Left renal pelvis (tissue), 4 donors: ENCODE results near the gene CFAP57. TPM values are rescaled to one million over a fixed set of nuclear protein-coding genes. Genes with fewer than 3 reads are reported as not detected.
"Not testable (repeated sequence)": the region's sequence is repeated elsewhere in the genome, so short reads cannot be mapped to it uniquely, and the experiment has no call there.

Source experiments
- DNase-seq, 4 donors: peaks; one replicate each; pipeline ENCODE4 v3.0.0-alpha.2; 2013; ENCODE audit warnings: low read depth in 4 of 4, low spot score in 3 of 4
- polyA plus RNA-seq, 4 donors: library from polyadenylated mRNA; unstranded; fragments of 120-200 nt; gene quantifications; one replicate each; pipeline ENCODE4 v1.2.1, GENCODE V29; 2013; ENCODE audit not compliant: insufficient read length in 4 of 4

Gene CFAP57
- polyA plus RNA-seq, 4 donors = 0.29 to 4.1 (median 3.9) TPM

DNA sequence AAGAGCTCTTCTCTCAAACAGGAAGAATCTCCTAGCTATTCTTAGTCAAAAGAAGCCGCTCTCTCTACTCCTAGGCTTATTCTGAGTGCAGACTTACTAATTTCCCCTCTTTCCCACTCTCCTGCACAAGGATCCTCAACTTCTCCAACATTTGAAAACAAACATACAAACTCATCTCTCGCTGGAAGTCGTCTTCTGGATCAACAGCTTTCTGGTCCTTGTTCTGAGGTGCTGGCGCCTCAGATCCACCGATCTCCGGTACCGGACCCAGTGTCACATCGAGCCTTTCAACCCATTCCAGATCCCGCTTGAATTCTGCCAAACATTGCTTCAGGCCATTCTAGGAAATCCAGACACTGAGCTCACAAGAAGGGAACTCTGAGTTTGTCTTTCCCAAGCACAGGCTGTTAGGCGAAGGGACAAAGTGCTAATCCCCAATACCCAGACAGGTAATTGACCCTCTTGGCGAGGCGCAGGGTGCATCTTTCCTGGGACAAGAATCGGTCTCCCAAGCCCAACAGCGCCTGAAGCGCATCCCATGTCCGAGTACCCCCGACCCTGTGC lies 736 bp upstream of the CFAP57 start:
- no peak for DNase-seq

DNA sequence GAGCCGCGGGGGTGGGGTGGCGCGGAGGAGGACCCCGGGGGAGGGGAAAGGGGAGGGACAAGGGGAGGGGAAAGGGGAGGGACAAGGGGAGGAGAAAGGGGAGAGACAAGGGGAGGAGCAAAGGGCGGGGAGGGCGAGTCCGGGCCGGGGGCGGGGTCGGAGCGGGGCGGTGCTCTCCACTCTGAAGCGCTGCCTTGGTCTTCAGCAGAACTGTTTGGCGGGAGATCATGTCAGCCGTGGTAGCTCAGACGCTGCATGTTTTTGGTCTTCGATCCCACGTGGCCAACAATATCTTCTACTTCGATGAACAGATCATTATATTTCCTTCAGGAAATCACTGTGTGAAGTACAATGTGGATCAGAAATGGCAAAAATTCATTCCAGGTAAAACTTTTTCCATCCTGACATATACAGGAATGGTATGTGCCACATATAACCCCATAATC lies 420 bp downstream of the CFAP57 start:
- peak in 3 of 4 donors; percentile 67 to 80 (median 74) for DNase-seq

DNA sequence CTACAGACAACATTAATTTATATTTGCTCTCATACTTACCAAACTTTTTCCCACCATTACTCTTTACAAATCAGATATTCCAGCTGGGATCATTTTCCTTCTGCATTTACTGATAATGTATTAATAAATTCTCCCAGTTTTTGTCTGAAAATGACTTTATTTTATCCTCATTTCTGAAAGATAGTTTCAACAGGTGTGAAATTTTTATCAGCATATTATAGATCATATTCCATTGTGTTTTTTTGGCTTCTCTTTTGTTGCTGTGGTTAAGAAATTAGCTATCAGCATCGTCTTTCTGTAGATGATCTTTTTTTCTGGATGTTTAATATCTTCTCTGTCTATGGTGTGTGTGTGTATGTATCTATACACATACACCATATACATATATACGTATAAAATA lies 2.7 kb downstream of the CFAP57 start:
- DNase-seq = no peak

DNA sequence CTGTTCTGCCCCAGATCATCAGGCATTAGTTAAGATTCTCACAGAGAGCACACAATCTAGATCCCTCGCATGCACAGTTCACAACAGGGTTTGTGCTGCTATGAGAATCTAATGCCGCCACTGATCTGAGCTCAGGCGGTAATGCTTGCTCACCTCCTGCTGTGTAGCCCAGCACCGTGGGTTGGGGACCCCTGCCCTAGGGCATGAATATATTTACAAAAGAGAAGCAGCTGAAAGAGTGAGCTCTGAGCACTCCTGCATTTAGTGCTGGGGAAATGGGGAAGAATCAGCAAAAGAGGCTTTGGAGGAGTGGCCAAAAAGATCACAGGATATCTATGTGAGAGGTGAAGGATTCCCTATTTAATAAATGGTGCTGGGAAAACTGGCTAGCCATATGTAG lies 5.6 kb downstream of the CFAP57 start:
- no peak for DNase-seq

DNA sequence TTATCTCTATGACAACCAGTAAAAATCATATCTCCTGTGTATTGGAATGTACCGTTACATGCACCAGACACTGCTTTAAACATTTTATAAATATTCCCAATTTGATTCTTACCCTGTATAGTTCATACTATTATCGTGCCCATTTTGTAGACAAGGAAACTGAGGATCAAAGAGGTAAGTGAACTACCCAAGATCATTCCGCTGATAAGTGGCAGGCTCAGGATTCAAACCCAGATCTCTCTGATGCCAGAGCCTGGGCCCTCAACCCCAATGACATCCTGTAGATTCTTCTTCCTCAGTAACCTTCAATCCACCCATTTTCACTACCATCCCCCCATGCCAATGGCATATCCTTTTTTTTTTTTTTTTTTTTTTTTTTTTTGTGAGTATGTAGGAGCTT lies 12.3 kb downstream of the CFAP57 start:
- DNase-seq = no peak

DNA sequence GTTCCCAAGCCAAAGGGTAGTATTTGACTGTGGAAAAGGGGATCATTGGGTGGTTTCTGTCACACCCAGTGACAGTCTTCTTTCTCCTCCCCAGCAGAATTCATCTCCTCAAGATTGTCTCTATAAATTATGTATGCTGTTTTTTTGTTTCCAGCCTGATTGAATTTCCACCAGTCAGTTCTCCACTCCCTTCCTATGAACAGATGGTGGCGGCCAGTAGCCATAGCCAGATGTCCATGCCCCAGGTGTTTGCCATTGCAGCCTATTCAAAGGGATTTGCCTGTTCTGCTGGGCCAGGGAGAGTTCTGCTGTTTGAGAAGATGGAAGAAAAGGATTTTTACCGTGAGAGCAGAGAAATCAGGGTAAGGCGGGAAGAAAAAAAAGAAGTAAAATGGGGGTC lies 12.9 kb downstream of the CFAP57 start:
- DNase-seq = no peak

DNA sequence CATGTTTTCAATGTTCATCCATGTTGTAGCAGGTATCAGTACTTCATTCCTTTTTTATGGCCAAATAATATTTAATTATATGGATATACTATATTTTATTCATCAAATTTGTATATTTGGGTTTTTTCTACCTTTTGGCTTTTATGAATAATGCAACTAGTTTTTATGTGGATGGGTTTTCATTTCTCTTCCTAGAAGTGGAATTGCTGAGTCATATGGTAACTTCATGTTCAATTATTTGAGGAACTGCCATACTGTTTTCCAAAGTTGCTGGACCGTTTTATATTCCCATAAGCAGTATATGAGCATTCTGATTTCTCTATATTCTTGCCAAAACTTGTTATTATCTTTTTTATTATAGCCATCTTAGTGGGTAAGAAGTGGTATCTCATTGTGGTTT lies 16.0 kb downstream of the CFAP57 start:
- no peak for DNase-seq

DNA sequence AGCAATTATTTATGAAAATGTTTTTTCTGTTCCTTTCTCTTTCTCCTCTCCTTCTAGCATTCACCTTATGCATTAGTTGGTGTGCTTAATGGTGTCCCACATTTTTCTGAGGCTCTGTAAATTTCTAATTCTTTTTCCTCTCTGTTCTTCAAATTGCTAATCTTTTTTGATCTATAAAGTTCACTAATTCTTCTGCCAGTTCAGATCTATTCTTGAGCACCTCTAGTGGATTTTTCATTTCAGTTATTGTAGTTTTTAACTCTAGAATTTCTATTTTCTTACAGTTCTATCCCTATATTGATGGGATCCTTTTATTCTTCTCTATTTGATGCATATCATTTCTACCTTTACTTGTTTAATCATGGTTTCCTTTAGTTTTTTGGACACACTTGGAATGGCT lies 22.4 kb downstream of the CFAP57 start:
- DNase-seq = no peak

DNA sequence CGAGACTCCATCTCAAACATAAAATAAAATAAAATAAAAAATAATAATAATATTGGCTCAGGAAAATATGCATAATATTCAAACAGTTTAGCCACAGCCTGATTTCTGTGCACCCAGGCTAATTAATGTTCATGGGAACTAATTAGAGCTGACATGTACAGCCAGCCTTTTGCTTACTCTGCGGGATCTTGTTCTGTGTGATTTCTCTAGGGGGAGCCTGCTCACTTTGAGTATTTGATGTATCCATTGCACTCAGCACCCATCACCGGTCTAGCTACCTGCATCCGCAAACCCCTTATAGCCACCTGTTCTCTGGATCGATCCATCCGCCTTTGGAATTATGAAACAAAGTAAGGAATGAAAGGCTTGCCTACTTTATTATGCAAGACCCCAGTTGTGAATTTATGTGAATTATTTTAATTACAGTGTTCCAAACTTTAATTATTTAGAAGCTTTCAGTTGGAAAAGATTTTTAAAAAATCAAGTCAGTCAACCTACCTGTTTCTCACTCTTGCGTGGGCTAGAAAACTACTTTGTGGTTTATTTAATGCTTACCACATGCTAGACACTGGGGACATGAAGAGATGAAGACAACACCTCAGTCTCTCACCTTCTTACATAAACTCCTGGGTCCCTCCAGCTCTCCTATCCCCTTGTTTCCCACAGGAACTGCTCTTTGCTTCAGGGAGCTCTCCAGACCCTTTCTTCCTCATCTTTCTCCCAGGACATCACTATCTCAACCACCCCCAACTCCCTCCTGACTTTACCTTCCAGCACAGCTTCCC lies 25.4 kb downstream of the CFAP57 start:
- no peak for DNase-seq

DNA sequence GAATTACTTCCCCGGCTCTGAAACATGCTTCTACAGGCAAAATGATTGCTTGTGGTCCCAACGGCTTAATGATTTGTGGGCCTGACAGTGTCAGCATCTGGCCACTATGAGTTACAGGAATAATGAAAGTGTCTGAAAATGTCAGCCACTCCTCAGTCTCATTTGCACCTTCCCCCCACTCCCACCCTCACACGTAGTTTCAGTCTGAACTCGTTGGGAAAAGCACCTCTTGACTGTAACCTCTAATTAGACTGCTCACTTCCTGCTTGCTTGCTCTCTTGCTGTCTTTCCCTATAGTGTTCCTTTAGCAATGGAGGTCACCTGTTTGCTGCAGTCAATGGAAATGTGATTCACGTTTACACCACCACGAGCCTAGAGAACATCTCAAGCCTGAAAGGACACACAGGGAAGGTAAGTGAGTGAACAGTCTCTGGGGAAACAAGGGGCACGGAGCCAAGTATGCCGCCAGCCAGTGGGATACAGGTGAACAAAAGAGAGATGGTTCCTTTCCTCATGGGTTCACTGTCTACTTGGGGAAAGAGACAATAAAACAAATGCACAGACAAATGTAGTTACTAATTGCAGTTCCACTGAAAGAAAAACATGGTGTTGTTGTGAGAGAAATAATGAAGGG lies 27.1 kb downstream of the CFAP57 start:
- no peak for DNase-seq

DNA sequence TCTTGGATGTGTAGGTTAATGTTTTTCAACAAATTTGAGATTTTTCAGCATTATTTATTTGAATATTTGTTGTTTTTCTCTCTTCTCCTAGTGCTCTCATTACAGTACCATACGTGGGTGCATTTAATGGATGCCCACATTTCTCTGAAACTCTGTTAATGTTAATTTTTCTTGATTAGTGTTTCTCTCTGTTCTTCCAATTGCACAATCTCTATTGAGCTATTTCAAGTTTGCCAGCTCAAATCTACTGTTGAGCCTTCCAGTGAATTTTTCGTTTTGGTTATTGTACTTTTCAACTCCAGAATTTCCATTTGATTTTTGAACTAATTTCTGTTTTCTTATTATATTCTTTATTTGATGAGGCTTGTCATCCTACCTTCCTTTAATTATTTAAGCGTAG lies 31.7 kb downstream of the CFAP57 start:
- DNase-seq = no peak

DNA sequence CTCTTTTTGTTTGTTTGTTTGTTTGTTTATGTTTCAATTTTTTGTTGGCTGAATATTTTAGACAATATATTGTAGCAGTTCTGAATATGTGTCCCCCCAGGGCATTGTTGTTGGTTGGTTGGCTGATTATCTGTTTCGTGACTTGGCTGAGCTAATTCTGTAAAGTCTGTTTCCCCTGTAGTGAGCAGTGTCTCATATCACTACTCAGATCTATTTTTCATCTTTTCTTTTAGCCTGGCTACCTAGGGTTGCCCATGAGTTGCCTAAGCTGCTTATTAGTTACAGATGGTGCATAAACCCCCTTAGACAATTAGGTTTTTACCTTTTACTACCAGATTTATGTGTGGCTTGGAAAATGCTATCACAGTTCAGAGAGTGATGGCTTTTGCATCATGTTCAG lies 32.3 kb downstream of the CFAP57 start:
- no peak for DNase-seq

DNA sequence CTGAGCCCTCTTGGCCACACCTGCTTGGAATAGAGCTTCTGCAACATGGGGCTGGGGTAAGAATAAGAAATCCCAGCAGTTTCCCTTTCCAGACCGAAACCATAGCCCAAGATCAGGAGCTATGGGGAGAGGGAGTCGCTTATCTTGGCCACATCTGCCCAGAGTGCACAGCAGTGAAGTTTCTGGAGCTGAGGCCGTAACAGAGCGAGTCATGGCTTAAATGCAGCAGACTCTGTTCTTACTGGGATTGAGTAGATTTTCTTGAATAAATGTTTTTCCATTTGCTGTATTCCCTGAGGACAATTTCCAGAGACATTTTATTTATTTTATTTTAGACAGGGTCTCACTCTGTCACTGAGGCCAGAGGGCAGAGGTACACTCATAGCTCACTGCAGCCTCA lies 33.5 kb downstream of the CFAP57 start:
- no peak for DNase-seq

DNA sequence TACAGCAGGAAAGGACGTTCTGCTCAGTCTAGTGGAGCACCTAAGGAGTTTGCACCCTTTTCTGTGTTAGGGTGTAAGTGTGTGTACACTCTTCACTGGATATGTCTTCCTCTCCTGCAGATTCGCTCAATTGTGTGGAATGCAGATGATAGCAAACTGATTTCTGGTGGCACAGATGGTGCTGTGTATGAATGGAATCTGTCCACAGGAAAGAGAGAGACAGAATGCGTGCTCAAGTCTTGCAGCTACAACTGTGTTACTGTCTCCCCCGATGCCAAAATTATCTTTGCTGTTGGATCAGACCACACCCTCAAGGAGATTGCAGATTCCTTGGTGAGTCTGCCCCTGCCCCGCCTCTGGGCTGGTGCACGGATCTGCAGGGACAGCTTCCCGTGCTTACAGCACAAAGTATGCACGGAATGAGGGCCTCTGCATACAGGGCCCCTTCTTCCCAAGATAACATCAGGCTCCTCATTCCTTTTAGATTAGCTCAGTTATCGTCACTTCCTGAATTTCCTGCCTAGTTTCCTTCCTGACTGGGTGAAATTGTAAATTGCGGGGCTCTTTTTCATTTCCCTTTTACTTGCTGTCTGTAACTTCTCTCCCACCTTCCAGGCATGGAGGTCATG lies 34.6 kb downstream of the CFAP57 start:
- peak in 3 of 4 donors; percentile 26 to 35 (median 26) for DNase-seq

DNA sequence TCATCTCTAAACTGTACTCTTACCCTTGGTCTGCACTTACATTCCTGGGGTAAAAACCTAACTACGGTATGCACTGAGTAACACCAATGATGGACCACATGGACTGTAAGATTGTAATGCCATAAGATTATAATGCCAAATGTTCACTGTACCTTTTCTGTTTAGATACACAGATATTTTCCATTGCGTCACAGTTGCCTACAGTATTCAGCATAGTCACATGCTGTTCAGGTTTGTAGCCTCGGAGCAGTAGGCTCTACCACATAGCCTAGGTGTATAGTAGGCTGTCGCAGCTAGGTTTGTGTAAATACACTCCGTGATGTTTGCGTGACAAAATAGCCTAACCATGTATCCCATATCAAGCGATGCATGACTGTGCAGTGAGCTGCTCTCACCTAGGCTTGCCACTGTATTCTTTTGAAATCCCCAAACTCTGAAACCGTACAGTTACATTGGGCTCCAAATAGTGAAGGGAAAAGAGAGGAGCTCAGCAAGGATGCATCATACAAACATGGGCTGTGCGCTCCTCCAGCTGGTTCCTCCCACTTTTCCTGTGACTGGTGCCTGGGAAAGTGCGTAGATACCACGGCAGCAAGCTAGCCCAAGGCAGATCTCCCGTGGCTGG lies 35.2 kb downstream of the CFAP57 start:
- peak in 1 of 4 donors; percentile 5 for DNase-seq

DNA sequence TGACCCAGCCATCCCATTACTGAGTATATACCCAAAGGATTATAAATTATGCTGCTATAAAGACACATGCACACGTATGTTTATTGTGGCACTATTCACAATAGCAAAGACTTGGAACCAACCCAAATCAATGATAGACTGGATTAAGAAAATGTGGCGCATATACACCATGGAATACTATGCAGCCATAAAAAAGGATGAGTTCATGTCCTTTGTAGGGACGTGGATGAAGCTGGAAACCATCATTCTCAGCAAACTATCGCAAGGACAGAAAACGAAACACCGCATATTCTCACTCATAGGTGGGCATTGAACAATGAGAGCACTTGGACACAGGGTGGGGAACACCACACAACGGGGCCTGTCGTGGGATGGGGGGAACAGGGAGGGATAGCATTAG lies 36.1 kb downstream of the CFAP57 start:
- not testable (repeated sequence) for DNase-seq

DNA sequence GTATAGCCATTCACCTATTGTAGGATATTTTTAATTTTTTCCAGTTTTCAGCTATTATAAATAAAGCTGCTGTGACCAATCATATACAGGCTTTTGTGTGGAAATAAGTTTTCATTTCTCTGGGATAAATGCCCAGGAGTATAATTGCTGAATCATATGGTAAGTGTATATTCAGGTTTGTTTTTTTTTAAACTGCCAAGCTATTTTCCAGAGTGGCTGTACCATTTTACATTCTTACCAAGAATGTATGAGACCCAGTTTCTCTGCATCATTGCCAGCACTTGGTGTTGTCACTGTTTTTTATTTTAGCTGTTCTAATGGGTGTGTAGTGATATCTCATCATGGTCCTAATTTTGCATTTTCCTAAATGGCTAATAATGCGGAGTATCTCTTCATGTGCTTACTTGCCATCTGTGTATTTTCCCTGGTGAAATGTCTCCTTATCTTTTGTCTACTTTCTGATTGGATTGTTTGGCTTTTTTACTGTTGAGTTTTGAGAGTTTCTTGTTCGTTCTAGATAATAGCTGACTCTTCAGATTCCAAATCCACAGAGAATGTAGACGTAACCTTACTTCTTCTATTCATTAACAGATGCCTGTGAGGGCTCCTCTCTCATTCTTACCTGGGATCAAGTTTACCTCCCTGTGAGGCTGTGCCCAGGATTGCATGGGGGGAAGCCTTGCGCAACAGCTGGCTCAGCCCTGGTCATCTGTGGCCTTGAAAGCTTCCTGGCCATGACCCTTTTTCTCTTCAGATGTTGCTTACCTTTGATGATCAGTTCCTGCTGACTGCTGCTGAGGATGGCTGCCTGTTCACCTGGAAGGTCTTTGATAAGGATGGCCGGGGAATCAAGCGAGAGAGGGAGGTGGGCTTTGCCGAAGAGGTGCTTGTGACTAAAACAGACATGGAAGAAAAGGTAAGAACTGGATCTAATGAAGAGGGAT lies 42.6 kb downstream of the CFAP57 start:
- no peak for DNase-seq

DNA sequence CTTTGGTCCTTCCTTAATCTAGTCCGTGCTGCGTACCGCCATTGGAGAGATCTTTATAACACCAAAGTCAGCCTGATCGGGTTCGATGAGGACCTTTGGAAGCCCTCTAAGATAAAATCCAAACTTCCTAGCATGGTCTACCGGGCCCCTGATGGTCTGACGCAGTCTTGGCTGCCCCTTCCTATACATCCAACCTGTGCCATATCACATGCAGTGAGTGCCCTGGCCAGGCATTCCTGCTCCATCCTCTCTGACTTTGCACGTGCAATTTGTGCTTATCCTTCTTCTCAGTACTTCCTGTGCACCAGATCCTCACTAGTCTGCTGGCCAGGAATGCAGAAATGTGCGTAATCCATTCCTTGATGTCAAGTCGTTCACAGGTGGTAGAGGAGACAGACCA lies 45.6 kb downstream of the CFAP57 start:
- no peak for DNase-seq

DNA sequence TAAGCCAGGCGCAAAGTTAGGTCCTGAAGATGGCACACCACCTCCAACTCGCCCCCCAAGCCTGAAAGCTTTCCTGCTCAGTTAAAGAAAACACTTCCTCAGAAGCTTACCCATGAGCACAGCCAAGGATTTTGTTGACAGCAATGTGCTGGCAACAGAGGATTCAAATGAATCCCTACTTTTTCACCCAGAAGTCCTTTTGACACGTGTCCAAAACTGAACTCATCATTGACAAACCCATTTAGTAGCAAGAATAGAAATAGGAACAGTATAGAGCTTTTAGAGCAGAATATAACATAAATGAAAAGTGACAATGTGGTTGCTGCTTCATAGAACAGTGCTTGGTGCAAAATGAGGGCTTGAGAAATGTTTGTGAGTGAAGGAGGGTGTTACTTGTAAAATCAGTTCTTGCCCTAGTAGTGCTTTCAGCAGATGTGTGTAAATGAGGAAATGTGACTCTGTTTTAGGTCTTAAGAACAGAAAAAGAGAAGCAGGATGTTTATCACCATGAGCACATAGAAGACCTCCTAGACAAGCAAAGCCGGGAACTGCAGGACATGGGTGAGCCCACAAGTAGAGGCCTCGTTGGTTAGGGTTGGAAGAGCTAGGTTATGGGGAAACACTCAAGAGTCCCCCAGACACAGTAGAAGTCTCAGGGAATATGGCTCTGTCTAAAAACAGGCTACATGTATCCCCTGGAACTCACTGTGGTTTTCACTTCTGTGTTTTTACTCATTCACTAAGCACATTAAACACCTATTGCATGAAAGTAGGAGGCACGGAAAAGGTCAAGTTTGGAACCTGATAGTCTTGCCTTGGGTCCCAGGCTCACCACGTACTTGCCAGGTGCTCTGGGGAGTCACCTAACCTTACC lies 49.0 kb downstream of the CFAP57 start:
- no peak for DNase-seq
